GM12873 (cell line): ENCODE data around the gene BPIFB1.

Source experiments
- CTCF ChIP-seq: IDR thresholded peaks from 2 replicates; pipeline ENCODE4 v1.5.1; 2012; ENCODE audit warnings: low read depth, mild to moderate bottlenecking, moderate library complexity, low read length, control low read depth; ENCODE audit not compliant: insufficient read depth; ENCODE audit errors: missing control alignments

BPIFB1 gene

GRCh38 chr20:33279261-33279910 is 3.6 kb upstream of the BPIFB1 start:
- no peak for TF ChIP-seq CTCF

DNA sequence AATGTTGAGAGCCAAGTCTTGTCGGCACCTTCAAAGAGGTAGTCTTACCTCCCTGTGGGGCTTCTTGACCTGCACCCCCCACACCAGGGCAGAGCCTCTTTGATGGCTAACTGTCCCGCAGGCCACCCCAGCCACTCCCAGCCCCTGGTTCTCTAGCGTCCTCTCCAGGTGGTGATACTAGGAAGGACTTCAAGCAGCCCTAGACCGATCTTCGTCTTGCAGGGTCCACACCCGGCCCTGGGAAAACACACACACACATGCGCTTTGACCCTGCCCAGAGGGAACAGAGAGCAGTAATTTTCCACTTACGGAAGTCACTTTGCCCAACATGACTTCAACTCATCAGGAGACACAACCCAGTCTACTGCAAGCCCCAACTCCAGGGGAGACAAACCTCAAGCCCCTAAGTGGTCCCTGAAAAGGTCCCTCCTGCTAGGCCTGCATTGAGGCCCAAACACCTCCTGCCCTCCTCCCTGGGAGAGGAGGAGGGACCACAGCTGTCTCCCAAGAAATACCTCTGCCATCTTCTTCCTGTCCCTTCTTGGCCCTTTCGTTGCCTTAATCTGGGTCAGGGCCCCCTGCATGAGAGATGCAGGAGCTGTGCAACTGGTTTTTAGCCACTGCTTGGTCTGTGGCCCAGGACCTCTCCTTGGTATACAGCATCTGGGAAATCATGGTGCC is 2.9 kb upstream of the BPIFB1 start:
- no peak for TF ChIP-seq CTCF

- no peak for TF ChIP-seq CTCF
Measured at GRCh38 chr20:33280775-33281174, 2.2 kb upstream of the BPIFB1 start.

DNA sequence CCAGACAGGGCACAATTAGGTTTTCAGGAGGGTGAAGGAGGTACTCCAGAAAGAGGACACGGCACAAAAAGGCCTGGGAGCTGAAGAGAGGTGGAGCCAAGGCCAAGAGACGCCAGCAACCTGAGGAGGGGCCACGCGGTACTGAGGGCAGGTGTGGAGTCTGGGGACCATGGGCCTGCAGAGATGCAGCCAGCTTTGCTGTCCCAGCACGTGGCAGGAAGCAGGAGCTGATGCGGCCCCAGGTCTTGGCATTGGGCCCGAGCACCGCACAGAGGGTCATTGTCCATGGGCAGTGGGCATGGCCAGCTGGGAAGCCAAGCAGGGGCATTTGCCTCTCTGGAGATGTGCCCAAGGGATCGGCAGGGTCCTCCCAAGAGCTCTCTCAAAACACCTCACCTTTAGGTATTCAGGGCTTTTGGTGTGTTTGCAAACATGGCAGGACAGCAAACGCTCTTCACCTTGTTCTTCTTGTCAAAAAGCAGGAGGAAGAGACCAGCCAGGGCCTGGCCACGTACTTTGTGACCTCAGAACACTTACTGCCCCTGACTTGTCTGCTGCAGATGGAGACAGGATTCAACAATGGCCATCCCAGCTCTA is 1.4 kb upstream of the BPIFB1 start:
- TF ChIP-seq CTCF, result no peak

GRCh38 chr20:33282196-33282934 is 649 bp upstream of the BPIFB1 start:
- no peak for TF ChIP-seq CTCF

GRCh38 chr20:33284284-33284683 is 1.3 kb downstream of the BPIFB1 start:
- no peak for TF ChIP-seq CTCF

- no peak for TF ChIP-seq CTCF
Measured at GRCh38 chr20:33284937-33285336, 1.9 kb downstream of the BPIFB1 start.
